Fibroblast of lung (primary cell): ENCODE results near the gene LY9. TPM values are rescaled to one million over a fixed set of nuclear protein-coding genes. Genes with fewer than 3 reads are reported as not detected.

Experiments
- DNase-seq, 2 donors: peaks; one replicate each; pipeline versions ENCODE4 v3.0.0 to v3.0.0-alpha.2; 2010; ENCODE audit warnings: low read depth in 2 of 2
- H2AFZ ChIP-seq: 2 replicates; pipeline ENCODE4 v1.5.1; 2012; ENCODE audit warnings: low read length, control low read depth, inconsistent platforms
- H3K27ac ChIP-seq: 2 replicates; pipeline ENCODE4 v1.5.1; 2011; ENCODE audit warnings: low read length, control low read depth; ENCODE audit not compliant: insufficient read depth
- H3K27me3 ChIP-seq: 2 replicates; pipeline ENCODE4 v1.5.1; 2011; ENCODE audit warnings: mild to moderate bottlenecking, low read length; ENCODE audit not compliant: control insufficient read depth, insufficient read depth
- H3K36me3 ChIP-seq: 2 replicates; pipeline ENCODE4 v1.5.1; 2011; ENCODE audit warnings: low read length; ENCODE audit not compliant: control insufficient read depth, insufficient read depth
- H3K4me1 ChIP-seq: 2 replicates; pipeline ENCODE4 v1.5.1; 2011; ENCODE audit warnings: low read length; ENCODE audit not compliant: control insufficient read depth, insufficient read depth; ENCODE audit errors: extremely low read depth
- H3K4me2 ChIP-seq: 2 replicates; pipeline ENCODE4 v1.5.1; 2011; ENCODE audit warnings: low read length, control low read depth; ENCODE audit not compliant: insufficient read depth; ENCODE audit errors: extremely low read depth
- H3K4me3 ChIP-seq, 4 experiments: fragments of 200-600 bp in 1 of 4; sonication (generic) in 1 of 4; replicated peaks in 1 of 4; 2 replicates each; pipeline ENCODE4 v1.5.1; 2011 to 2016; ENCODE audit warnings: low read length in 4 of 4, low read depth in 3 of 4, mild to moderate bottlenecking in 3 of 4, control low read depth in 2 of 4, inconsistent platforms in 1 of 4, mixed read lengths in 1 of 4; ENCODE audit not compliant: insufficient read depth in 1 of 4; ENCODE audit errors: control extremely low read depth in 1 of 4
- H3K79me2 ChIP-seq: 2 replicates; pipeline ENCODE4 v1.5.1; 2012; ENCODE audit warnings: mild to moderate bottlenecking, low read length, inconsistent platforms; ENCODE audit not compliant: control insufficient read depth, insufficient read depth
- H3K9ac ChIP-seq: 2 replicates; pipeline ENCODE4 v1.5.1; 2011; ENCODE audit warnings: mild to moderate bottlenecking, low read length, control low read depth; ENCODE audit not compliant: insufficient read depth
- H3K9me3 ChIP-seq: 2 replicates; pipeline ENCODE4 v1.5.1; 2012; ENCODE audit warnings: low read depth, low read length; ENCODE audit not compliant: control insufficient read depth, insufficient read depth
- H4K20me1 ChIP-seq: 2 replicates; pipeline ENCODE4 v1.5.1; 2011; ENCODE audit warnings: low read length; ENCODE audit not compliant: control insufficient read depth, insufficient read depth; ENCODE audit errors: extremely low read depth
- CTCF ChIP-seq, 2 donors: IDR thresholded peaks in 1 of 2; conservative IDR thresholded peaks in 1 of 2; 1 replicate in 1 of 2; 2 replicates in 1 of 2; pipeline ENCODE4 v1.5.1; 2011 to 2012; ENCODE audit warnings: low read length in 2 of 2, control low read depth in 1 of 2, inconsistent platforms in 1 of 2, low read depth in 1 of 2, mild to moderate bottlenecking in 1 of 2
- EZH2 ChIP-seq: IDR thresholded peaks from 2 replicates; pipeline ENCODE4 v1.5.1; 2012; ENCODE audit warnings: low read length, control low read depth, mild to moderate bottlenecking; ENCODE audit errors: missing control alignments
- polyA plus RNA-seq, 2 donors: library from polyadenylated mRNA; depleted of rRNA in 1 of 2; stranded (reverse) in 1 of 2; unstranded in 1 of 2; fragments of >200 nt; gene quantifications; 2 replicates each; pipeline ENCODE4 v1.2.1, GENCODE V29; 2011 to 2012; ENCODE audit warnings: missing spikeins in 1 of 2
- total RNA-seq: library from RNA; depleted of rRNA; stranded (reverse); fragments of >200 nt; gene quantifications from 2 replicates; pipeline ENCODE4 v1.2.1, GENCODE V29; 2014

LY9 gene
- total and polyA plus RNA-seq, 2 donors (not counting 1 experiment from before 2014, with no cell fraction given), result not detected

GRCh38 chr1:160755461-160755860, 40.5 kb upstream of the LY9 start:
- Histone ChIP-seq H2AFZ (no peak overlapping the region), H3K79me2 (no peaks in the 10 kb centered on the region), H3K4me1 (no peaks in the 10 kb centered on the region), H3K27me3 (no peaks in the 10 kb centered on the region), H3K36me3 (no peaks in the 10 kb centered on the region), H3K9ac (no peak overlapping the region), H3K9me3 (no peaks in the 10 kb centered on the region), H3K27ac (no peak overlapping the region), H3K4me2 (no peak overlapping the region), H4K20me1 (no peaks in the 10 kb centered on the region), H3K4me3 (no peak overlapping the region)
- no peak for TF ChIP-seq EZH2
- TF ChIP-seq CTCF (conservative IDR thresholded peaks at IDR 0.05 in 1 of 2, IDR thresholded peaks at IDR 0.05 in 1 of 2; ENCODE audit: low read depth in 1 of 2, low read length in 2 of 2), result no peak
- no peak for DNase-seq

DNA sequence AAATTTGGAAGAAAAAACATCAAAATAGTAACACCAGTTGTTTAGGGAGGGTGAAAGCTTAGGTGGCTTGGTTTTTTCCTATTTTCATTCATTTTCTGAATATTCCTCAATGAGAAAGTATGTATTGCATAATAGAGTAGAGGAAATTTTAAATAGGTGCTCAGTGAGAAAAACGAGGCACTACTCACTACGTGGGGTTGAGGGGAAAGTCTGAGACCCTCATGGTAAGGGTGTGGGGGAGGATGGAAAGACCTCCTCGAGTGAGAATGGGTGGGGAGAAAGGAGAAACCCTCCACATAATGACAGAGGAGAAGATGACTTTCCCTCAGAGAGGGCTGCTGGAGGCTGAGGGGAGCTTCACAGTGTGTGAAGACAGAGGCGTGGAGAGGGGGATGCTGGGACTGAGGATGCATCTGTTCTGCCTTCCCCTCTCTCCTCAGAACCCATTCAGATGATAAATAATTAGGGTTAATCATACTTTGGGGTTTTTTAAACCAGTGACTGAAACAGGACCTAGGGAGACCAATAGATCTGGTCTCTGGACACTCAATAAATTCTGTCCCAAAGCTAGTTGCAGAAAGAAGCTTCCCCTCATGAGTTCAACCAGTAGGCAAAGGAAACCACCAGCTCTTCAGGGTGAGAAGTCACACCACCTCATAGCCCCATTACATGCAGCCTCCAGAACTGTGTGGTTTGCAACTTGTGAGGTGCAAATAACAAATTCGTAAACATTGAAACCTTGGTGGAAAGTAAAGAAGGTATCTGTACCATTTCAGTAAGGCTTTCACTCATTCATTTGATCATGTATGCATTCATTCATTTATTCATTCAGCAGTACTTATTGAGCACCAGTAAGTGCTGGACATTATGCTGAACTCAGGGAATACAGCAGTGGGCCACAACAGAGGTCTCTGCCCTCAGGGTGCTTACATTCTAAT, 39.8 kb upstream of the LY9 start:
- Histone ChIP-seq H3K9ac (no peak overlapping the region), H3K79me2 (no peaks in the 10 kb centered on the region), H3K36me3 (no peaks in the 10 kb centered on the region), H4K20me1 (no peaks in the 10 kb centered on the region), H2AFZ (no peak overlapping the region), H3K27ac (no peak overlapping the region), H3K27me3 (no peaks in the 10 kb centered on the region), H3K4me3 (no peak overlapping the region), H3K4me1 (no peaks in the 10 kb centered on the region), H3K4me2 (no peak overlapping the region), H3K9me3 (no peaks in the 10 kb centered on the region)
- TF ChIP-seq EZH2 (no peak), CTCF (conservative IDR thresholded peaks at IDR 0.05 in 1 of 2, IDR thresholded peaks at IDR 0.05 in 1 of 2; ENCODE audit: low read depth in 1 of 2, low read length in 2 of 2) (no peak)
- no peak for DNase-seq

DNA sequence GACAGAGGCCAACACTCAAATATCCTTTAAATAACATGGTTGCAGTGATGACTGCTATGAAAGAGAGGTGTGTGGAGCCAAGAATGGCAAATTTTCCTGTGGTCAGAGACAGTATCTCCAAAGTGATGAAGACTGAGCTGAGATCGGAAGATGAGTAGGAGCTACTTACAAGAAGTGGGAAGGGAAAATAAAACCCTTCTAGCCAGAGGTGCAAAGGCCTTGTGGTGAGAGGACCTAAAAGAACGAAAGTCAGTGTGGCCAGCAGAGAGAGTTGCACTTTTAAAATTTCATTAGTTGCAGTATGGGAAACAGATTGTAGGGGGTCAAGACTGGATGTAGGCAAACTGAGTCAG, 39.1 kb upstream of the LY9 start:
- Histone ChIP-seq H3K27me3 (no peaks in the 10 kb centered on the region), H3K36me3 (no peaks in the 10 kb centered on the region), H3K9me3 (no peaks in the 10 kb centered on the region), H3K79me2 (no peaks in the 10 kb centered on the region), H3K4me2 (no peak overlapping the region), H3K4me3 (no peak overlapping the region), H4K20me1 (no peaks in the 10 kb centered on the region), H3K4me1 (no peaks in the 10 kb centered on the region), H2AFZ (no peak overlapping the region), H3K27ac (no peak overlapping the region), H3K9ac (no peak overlapping the region)
- DNase-seq, result no peak
- TF ChIP-seq CTCF (conservative IDR thresholded peaks at IDR 0.05 in 1 of 2, IDR thresholded peaks at IDR 0.05 in 1 of 2; ENCODE audit: low read depth in 1 of 2, low read length in 2 of 2), result no peak
